NK-92 (cell line): ENCODE measurements around the gene POF1B.
"Not testable (repeated sequence)": the region's sequence is repeated elsewhere in the genome, so short reads cannot be mapped to it uniquely, and the experiment has no call there.

Experiments
- DNase-seq: peaks from one replicate; lab custom pipeline; 2025; ENCODE audit not compliant: unreplicated experiment; lab: John Stamatoyannopoulos, UW

The POF1B gene

GRCh38 chrX:85379174-85379907 lies at the start of gene POF1B:
Gene POF1B, minus strand, starts transcription at chrX:85379665. Its CDS starts 211 bp downstream, at chrX:85379454.
- DNase-seq, result no peak

DNA sequence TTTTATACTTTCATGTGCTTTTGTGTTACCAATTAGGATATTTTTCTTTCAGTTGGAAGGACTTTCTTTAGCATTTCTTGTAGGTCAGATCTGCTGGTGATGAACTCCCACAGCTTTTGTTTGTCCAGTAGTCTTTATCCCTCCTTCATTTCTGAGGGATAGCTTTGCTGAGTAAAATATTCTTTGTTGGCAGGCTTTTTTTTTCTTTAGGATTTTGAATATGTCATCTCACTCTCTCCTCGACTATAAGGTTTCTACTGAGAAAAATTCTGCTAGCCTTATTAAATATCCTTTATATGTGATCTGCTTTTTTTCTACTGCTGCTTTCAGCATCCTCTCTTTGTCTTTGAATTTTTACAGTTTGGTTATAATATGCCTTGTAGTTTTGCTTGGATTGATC lies 49.6 kb upstream of the POF1B start:
- no peak for DNase-seq

DNA sequence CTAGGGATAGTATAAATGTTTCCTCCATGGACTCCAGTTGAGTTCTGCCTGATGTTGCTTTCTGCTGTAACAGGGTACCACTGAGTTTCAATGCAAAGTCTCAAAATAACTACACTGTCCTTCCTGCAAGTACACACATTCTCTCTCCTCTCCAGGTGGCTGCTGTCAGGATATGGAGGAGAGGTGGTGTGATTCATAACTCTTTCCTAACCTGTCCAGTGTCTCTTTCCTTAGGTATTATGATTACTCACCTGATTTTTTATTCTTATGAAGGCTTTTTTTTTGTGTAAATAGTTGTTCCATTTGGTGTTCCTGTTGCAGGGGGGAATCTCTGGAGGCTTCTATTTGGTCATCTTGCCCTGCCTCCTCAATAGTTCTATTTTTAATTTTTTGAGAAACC lies 39.8 kb upstream of the POF1B start:
- DNase-seq, result no peak

DNA sequence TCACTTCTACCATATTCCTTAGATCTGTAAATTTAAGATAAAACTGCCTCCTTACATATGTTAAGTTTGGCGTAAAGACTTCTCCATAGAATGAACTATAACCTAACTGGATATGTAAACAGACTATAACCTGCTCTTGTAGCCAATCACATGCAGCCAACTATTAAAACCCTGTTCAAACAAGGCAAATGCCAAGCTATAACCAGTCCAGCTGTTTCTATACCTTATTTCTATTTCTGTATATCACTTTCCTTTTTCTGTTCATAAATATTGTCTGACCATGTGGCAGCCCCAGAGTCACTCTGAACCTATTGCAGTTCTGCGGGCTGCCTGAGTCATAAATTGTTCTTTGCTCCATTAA lies 12.4 kb upstream of the POF1B start:
- no peak for DNase-seq

- DNase-seq, result no peak
Observed at GRCh38 chrX:85391185-85391877, 11.9 kb upstream of the POF1B start.

- no peak for DNase-seq
Observed at GRCh38 chrX:85381602-85382001, 2.1 kb upstream of the POF1B start.

GRCh38 chrX:85378461-85378860 lies 1.0 kb downstream of the POF1B start:
- DNase-seq, result no peak

DNA sequence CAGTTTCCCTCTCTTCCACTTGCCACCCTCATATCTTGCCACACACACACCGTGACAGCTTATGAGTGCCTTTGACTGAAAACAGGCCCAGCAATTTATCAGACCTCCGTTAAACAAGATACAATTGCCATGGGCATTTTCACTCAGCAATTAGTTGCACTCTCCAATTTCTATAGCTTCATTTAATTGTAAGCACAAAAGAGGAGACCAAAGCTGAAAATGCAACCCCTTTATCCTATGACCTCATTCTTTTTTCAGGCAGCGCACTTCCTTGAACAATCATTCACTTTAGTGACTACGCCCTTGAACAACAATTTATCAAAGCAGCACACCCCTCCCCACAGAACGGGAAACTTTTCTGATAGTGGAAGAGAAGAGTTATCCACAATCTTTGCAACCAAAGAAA lies 4.1 kb downstream of the POF1B start:
- no peak for DNase-seq

GRCh38 chrX:85365370-85365995 lies 14.0 kb downstream of the POF1B start:
- no peak for DNase-seq

- DNase-seq, result no peak
Observed at GRCh38 chrX:85359051-85359450, 20.4 kb downstream of the POF1B start.

GRCh38 chrX:85345523-85345922 lies 33.9 kb downstream of the POF1B start:
- no peak for DNase-seq

DNA sequence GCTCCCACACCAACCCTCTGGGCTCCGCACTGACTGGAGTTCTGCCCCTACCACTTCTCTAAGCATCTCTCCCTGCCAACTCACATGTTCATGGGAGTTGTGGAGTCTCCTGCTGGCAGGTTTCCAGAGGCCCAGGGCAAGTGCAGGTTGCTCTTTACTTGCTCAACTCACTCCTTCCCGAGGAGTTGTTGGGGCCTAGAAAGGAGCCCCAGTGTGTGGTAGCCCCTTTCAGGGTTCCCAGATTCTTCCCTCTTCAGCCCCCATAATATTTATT lies 52.5 kb downstream of the POF1B start:
- no peak for DNase-seq

DNA sequence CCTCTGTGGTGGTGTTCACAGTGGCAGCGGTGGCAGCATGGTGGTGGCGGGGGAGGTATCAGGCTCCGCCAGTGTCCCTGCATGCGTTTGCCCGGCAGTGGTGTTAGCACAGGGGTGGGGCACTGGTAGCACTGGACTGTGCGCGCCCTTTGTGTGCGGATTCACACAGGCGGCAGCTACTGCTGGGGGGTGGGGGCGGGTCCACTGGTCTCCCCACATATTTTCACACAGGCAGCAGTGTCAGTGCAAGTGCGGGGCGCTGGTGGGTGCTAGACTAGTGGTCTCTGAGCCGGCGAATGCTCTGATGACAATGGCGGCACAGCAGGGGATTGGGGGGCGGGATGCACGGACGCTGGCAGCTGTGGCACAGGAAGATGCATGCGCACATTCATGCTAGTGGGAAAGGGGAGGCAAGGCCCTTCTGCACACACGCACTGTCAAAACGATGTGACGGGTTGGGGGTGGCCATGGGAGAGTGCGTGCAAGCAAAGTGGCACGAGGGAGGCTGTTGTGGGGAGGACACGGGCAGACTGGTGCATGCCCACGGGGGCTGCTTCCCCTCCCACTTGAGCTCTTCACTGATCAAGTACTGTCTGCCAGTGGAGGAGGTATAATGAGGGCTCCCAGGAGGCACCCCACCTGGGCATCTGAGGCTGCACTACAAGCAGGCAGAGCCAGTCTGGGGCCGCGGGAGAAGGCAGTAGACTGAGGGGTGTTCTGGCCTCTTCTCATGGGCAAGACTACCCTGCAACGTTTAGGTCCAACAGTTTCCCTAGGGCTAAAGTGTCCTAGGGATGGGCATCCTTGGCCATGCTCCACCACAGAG lies 53.0 kb downstream of the POF1B start:
- DNase-seq, result no peak

GRCh38 chrX:85311348-85311747 lies 68.1 kb downstream of the POF1B start:
- DNase-seq, result not testable (repeated sequence)

DNA sequence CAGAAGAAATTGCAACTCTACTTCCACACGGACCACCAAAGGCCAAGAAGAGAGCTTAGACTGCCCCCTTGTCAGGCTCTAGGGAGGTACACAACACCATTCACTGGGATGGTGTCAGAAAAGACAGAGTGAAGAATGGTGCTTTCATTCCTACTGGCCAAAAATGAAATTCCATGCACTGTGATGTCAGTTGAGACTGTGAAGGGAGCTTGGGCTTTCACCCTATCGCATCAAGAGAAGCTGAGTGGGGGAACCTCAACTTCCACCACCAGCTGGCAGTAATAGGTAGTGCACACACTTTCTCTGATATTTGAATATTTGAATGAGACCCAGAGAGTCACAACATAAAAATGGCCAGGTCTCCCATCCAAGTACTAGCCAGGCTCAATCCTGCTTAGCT lies 69.7 kb downstream of the POF1B start:
- no peak for DNase-seq

DNA sequence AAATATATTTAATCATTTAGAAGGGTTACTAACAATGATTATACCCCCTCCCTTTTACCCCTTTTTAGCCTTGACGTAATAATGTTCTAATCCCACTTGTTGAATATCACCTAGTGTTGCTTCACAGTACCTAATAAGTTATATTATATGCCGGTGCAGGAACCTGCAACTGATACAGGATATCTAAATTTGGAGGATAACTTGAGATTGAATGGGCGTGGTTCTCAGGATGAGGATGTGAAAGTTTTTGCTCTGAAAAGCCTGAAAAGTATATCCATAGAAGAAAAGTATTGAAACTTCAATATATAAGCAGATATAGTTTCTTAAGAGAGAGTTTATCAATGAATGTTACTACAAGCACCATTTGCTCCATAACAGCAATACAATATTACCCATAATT lies 75.9 kb downstream of the POF1B start:
- no peak for DNase-seq

GRCh38 chrX:85288992-85289723 lies 90.3 kb downstream of the POF1B start:
- DNase-seq, result no peak

- DNase-seq, result not testable (repeated sequence)
Observed at GRCh38 chrX:85285286-85285685, 94.2 kb downstream of the POF1B start.

- DNase-seq, result no peak
Observed at GRCh38 chrX:85244450-85245211, 134.8 kb downstream of the POF1B start.

- DNase-seq, result no peak
Observed at GRCh38 chrX:85243761-85244449, 135.6 kb downstream of the POF1B start, which contains the start of the genes SATL1 and ZNF711. Gene SATL1, minus strand, starts transcription at chrX:85243779. Its CDS starts 134,811 bp downstream, at chrX:85108968. Gene ZNF711, plus strand, starts transcription at chrX:85243991. Its CDS starts 3,582 bp downstream, at chrX:85247573.
